DND-41 (cell line): ENCODE results near the gene LIN9.
"Not testable (repeated sequence)": the region's sequence is repeated elsewhere in the genome, so short reads cannot be mapped to it uniquely, and the experiment has no call there.

ENCODE experiments used
- ATAC-seq: fragments of 200-7000 bp; cut with Tn5 transposase; 3 replicates; pipeline ENCODE4 v1.9.1; 2021; ENCODE audit warnings: low read depth; ENCODE audit not compliant: insufficient read depth
- DNase-seq: peaks from one replicate; pipeline ENCODE4 v3.0.0-alpha.2; 2020
- H2AFZ ChIP-seq: 2 replicates; pipeline ENCODE4 v1.6.0; 2012; ENCODE audit warnings: low read depth, low read length
- H3K27ac ChIP-seq: 2 replicates; pipeline ENCODE4 v1.5.1; 2012; ENCODE audit warnings: low read length, inconsistent platforms
- H3K27me3 ChIP-seq: fragments of 200-600 bp; sonication (generic); 2 replicates; pipeline ENCODE4 v1.6.0; 2012; ENCODE audit warnings: low read length, mild to moderate bottlenecking, inconsistent platforms; ENCODE audit not compliant: insufficient read depth, poor library complexity
- H3K36me3 ChIP-seq: 2 replicates; pipeline ENCODE4 v1.5.1; 2012; ENCODE audit warnings: low read length, inconsistent platforms; ENCODE audit not compliant: insufficient read depth
- H3K4me1 ChIP-seq: 2 replicates; pipeline ENCODE4 v1.5.1; 2012; ENCODE audit warnings: mild to moderate bottlenecking, low read length; ENCODE audit not compliant: insufficient read depth
- H3K4me2 ChIP-seq: 2 replicates; pipeline ENCODE4 v1.6.0; 2012; ENCODE audit warnings: mild to moderate bottlenecking, moderate library complexity, low read length, inconsistent platforms; ENCODE audit not compliant: insufficient read depth
- H3K4me3 ChIP-seq, 2 experiments: fragments of 200-600 bp in 1 of 2; shearing (Covaris generic) in 1 of 2; 2 replicates each; pipeline ENCODE4 v1.5.1; 2012 to 2016; ENCODE audit warnings: inconsistent platforms in 2 of 2, low read length in 2 of 2, mild to moderate bottlenecking in 2 of 2, low read depth in 1 of 2, moderate library complexity in 1 of 2
- H3K79me2 ChIP-seq: 2 replicates; pipeline ENCODE4 v1.6.0; 2012; ENCODE audit warnings: low read length, inconsistent platforms; ENCODE audit not compliant: insufficient read depth
- H3K9ac ChIP-seq: 2 replicates; pipeline ENCODE4 v1.6.0; 2012; ENCODE audit warnings: low read depth, mild to moderate bottlenecking, inconsistent platforms, low read length, moderate library complexity
- H3K9me3 ChIP-seq: 2 replicates; pipeline ENCODE4 v1.5.1; 2012; ENCODE audit warnings: low read length, moderate library complexity, mild to moderate bottlenecking, inconsistent platforms; ENCODE audit not compliant: insufficient read depth, severe bottlenecking
- H4K20me1 ChIP-seq: 2 replicates; pipeline ENCODE4 v1.6.0; 2012; ENCODE audit warnings: low read length; ENCODE audit not compliant: insufficient read depth
- CTCF ChIP-seq: IDR thresholded peaks from 2 replicates; pipeline ENCODE4 v1.5.1; 2012; ENCODE audit warnings: borderline replicate concordance, low read length, moderate library complexity, mild to moderate bottlenecking; ENCODE audit not compliant: poor library complexity, severe bottlenecking; ENCODE audit errors: extremely low read depth
- EZH2 ChIP-seq: IDR thresholded peaks from 3 replicates; pipeline ENCODE4 v1.6.1; 2012; ENCODE audit warnings: borderline replicate concordance, low read depth, mild to moderate bottlenecking, moderate library complexity, low read length, inconsistent platforms; ENCODE audit not compliant: severe bottlenecking

LIN9 gene

GRCh38 chr1:226276077-226276682 lies 32.8 kb downstream of the LIN9 start:
- no peak overlapping the region for H3K27ac ChIP-seq
- TF ChIP-seq EZH2 (no peak), CTCF (no peak)
- no peaks in the 10 kb centered on the region for H3K9me3 ChIP-seq
- H3K4me2 ChIP-seq: no peak overlapping the region
- no peaks in the 10 kb centered on the region for H4K20me1 ChIP-seq
- DNase-seq (no peak), ATAC-seq (no peak)
- no peaks in the 10 kb centered on the region for H3K79me2 ChIP-seq
- H3K36me3 ChIP-seq: peaks cover 46% of the 10 kb centered on the region
- no peaks in the 10 kb centered on the region for H3K27me3 ChIP-seq
- no peak overlapping the region for H2AFZ ChIP-seq
- no peak overlapping the region for H3K4me3 ChIP-seq
- no peaks in the 10 kb centered on the region for H3K4me1 ChIP-seq
- H3K9ac ChIP-seq: no peak overlapping the region

- DNase-seq (no peak), ATAC-seq (no peak)
- no peak overlapping the region for H2AFZ ChIP-seq
- no peak overlapping the region for H3K4me2 ChIP-seq
- no peak overlapping the region for H3K27ac ChIP-seq
- TF ChIP-seq EZH2: no peak
- TF ChIP-seq CTCF: no peak
- no peaks in the 10 kb centered on the region for H3K79me2 ChIP-seq
- H3K36me3 ChIP-seq: peaks cover 61% of the 10 kb centered on the region
- no peaks in the 10 kb centered on the region for H3K27me3 ChIP-seq
- H3K4me3 ChIP-seq: no peak overlapping the region
- no peaks in the 10 kb centered on the region for H3K9me3 ChIP-seq
- H3K4me1 ChIP-seq: no peaks in the 10 kb centered on the region
- H4K20me1 ChIP-seq: no peaks in the 10 kb centered on the region
- no peak overlapping the region for H3K9ac ChIP-seq
Measured at GRCh38 chr1:226274138-226274537, 34.8 kb downstream of the LIN9 start.

GRCh38 chr1:226272233-226272902 lies 36.6 kb downstream of the LIN9 start:
- H2AFZ ChIP-seq, H3K9me3 ChIP-seq, H3K27ac ChIP-seq, ATAC-seq, DNase-seq, H4K20me1 ChIP-seq, H3K27me3 ChIP-seq, H3K9ac ChIP-seq, H3K4me1 ChIP-seq, H3K4me3 ChIP-seq, H3K4me2 ChIP-seq, H3K79me2 ChIP-seq: not testable (repeated sequence)
- peaks cover 72% of the 10 kb centered on the region for H3K36me3 ChIP-seq

GRCh38 chr1:226268421-226269124 lies 40.4 kb downstream of the LIN9 start:
- H3K9ac ChIP-seq: no peak overlapping the region
- H3K4me2 ChIP-seq: no peak overlapping the region
- peaks cover 71% of the 10 kb centered on the region for H3K36me3 ChIP-seq
- H2AFZ ChIP-seq: no peak overlapping the region
- ATAC-seq (no peak), DNase-seq (no peak)
- no peak for TF ChIP-seq EZH2
- TF ChIP-seq CTCF: no peak
- no peaks in the 10 kb centered on the region for H4K20me1 ChIP-seq
- no peak overlapping the region for H3K4me3 ChIP-seq
- no peaks in the 10 kb centered on the region for H3K79me2 ChIP-seq
- no peaks in the 10 kb centered on the region for H3K27me3 ChIP-seq
- no peak overlapping the region for H3K27ac ChIP-seq
- H3K4me1 ChIP-seq: no peaks in the 10 kb centered on the region
- no peaks in the 10 kb centered on the region for H3K9me3 ChIP-seq
